NCI-H2081 treated with DMSO at 0.1 percent for 48 hours (cell line): Measurements from ENCODE around the gene PRDX5.
A peak's percentile ranks its signal among the peaks of the same experiment; 100 is the strongest.

Source experiments
- DNase-seq: peaks from one replicate; lab custom pipeline; 2025; lab: John Stamatoyannopoulos, UW

PRDX5 gene

GRCh38 chr11:64290352-64291261, 27.3 kb upstream of the PRDX5 start:
- no peak for DNase-seq

GRCh38 chr11:64291262-64291751, 26.6 kb upstream of the PRDX5 start, which contains the start of gene KCNK4:
KCNK4 (plus strand) TSS chr11:64291302; CDS start chr11:64293019, 1,717 bp downstream.
- no peak for DNase-seq

GRCh38 chr11:64291752-64292459, 26.0 kb upstream of the PRDX5 start:
- no peak for DNase-seq

GRCh38 chr11:64292460-64293254, 25.3 kb upstream of the PRDX5 start:
- DNase-seq, result no peak

- DNase-seq, result no peak
Measured at GRCh38 chr11:64294774-64295173, 23.1 kb upstream of the PRDX5 start.

GRCh38 chr11:64295760-64296159, 22.2 kb upstream of the PRDX5 start:
- DNase-seq, result no peak

GRCh38 chr11:64296236-64296635, 21.7 kb upstream of the PRDX5 start:
- no peak for DNase-seq

- DNase-seq, result no peak
Measured at GRCh38 chr11:64296830-64297698, 20.9 kb upstream of the PRDX5 start.

GRCh38 chr11:64297699-64298358, 20.1 kb upstream of the PRDX5 start:
- DNase-seq, result no peak

GRCh38 chr11:64298966-64299846, 18.7 kb upstream of the PRDX5 start:
- no peak for DNase-seq

GRCh38 chr11:64299847-64300648, 17.9 kb upstream of the PRDX5 start, which contains the start of gene CATSPERZ:
CATSPERZ (plus strand) TSS chr11:64300358; CDS start chr11:64300411, 53 bp downstream.
- DNase-seq, result no peak

GRCh38 chr11:64303109-64304031, 14.6 kb upstream of the PRDX5 start:
- no peak for DNase-seq

GRCh38 chr11:64304032-64304315, 13.9 kb upstream of the PRDX5 start:
- no peak for DNase-seq

- peak; percentile 64 for DNase-seq
Measured at GRCh38 chr11:64304316-64305072, 13.4 kb upstream of the PRDX5 start.

GRCh38 chr11:64305075-64305690, 12.7 kb upstream of the PRDX5 start, which contains the start of gene ESRRA:
ESRRA (plus strand) TSS chr11:64305524; CDS start chr11:64307180, 1,656 bp downstream.
- peak; percentile 98 for DNase-seq
